NCI-H1417 (cell line): ENCODE results near the gene SEC61B.

Experiments used
- DNase-seq, 3 experiments: peaks; one replicate each; lab custom pipeline; 2025; lab: John Stamatoyannopoulos, UW

The SEC61B gene

GRCh38 chr9:99272836-99273235 is 50.8 kb downstream of the SEC61B start:
- DNase-seq = no peak

GRCh38 chr9:99274016-99274415 is 51.9 kb downstream of the SEC61B start:
- no peak for DNase-seq

- DNase-seq = no peak
Observed at GRCh38 chr9:99274495-99274894, 52.4 kb downstream of the SEC61B start.
